Transverse colon (tissue), 4 donors: Measurements from ENCODE around the gene DLGAP1. TPM values are rescaled to one million over a fixed set of nuclear protein-coding genes. Genes with fewer than 3 reads are reported as not detected.
A peak's percentile ranks its signal among the peaks of the same experiment; 100 is the strongest.

Source experiments
- DNase-seq: peaks from one replicate; pipeline ENCODE4 v3.0.0-alpha.2; 2019
- H3K27ac ChIP-seq, 4 donors: fragments of 200-600 bp; sonication (generic); 2 replicates each; pipeline ENCODE4 v1.5.1; 2016 to 2018; ENCODE audit warnings: inconsistent platforms in 4 of 4
- H3K27me3 ChIP-seq: fragments of 200-600 bp; sonication (generic); 2 replicates; pipeline ENCODE4 v1.5.1; 2017; ENCODE audit warnings: inconsistent platforms
- H3K36me3 ChIP-seq, 4 donors: fragments of 200-600 bp; sonication (generic); 2 replicates each; pipeline ENCODE4 v1.5.1; 2017 to 2019; ENCODE audit warnings: inconsistent platforms in 4 of 4
- H3K4me1 ChIP-seq, 4 donors: fragments of 200-600 bp; sonication (generic); 2 replicates each; pipeline ENCODE4 v1.5.1; 2017 to 2020; ENCODE audit warnings: inconsistent platforms in 4 of 4
- H3K4me3 ChIP-seq, 4 donors: fragments of 200-600 bp; sonication (generic); 1 replicate in 1 of 4; 2 replicates in 3 of 4; pipeline versions ENCODE4 v1.5.1 to v1.6.1; 2017 to 2019; ENCODE audit warnings: inconsistent platforms in 4 of 4
- H3K9me3 ChIP-seq, 2 donors: fragments of 200-600 bp; sonication (generic); 2 replicates each; pipeline ENCODE4 v1.5.1; 2017 to 2019; ENCODE audit warnings: inconsistent platforms in 2 of 2
- EP300 ChIP-seq: sonication (generic); formaldehyde crosslinking; IDR thresholded peaks from one replicate; pipeline ENCODE4 v1.6.1; 2017; ENCODE audit warnings: antibody characterized with exemption, low read depth
- POLR2A ChIP-seq: fragments of 450-650 bp; IDR thresholded peaks from one replicate; pipeline ENCODE4 v1.6.1; 2016; ENCODE audit warnings: antibody characterized with exemption, mild to moderate bottlenecking, moderate library complexity
- POLR2AphosphoS5 ChIP-seq, 3 donors: sonication (generic); formaldehyde crosslinking; IDR thresholded peaks; one replicate each; pipeline ENCODE4 v1.6.1; 2016; ENCODE audit warnings: antibody characterized with exemption in 3 of 3
- WGBS, 2 donors: methylation state at CpG; one replicate each; pipeline ENCODE4 v1.1.5; 2018; ENCODE audit warnings: low coverage in 1 of 2; 5-methylcytosine and 5-hydroxymethylcytosine counted together
- in situ Hi-C, 4 donors: fragments of 200-750 bp; cut with MboI; loops; one replicate each; pipeline versions ENCODE4 v1.15.0 to v1.15.1; 2017; ENCODE audit warnings: low sequenced_read_pairs in 3 of 4, low pct_ligation_motif_present in 1 of 4, low pct_unique_long_range_greater_than_20kb in 1 of 4
- intact Hi-C: fragments of 100-400 bp; cut with DNase I; formaldehyde crosslinking; loops from one replicate; pipeline ENCODE4 v1.15.1; 2023; ENCODE audit warnings: low total_unique reads
- total RNA-seq, 4 donors: library from RNA; depleted of rRNA; stranded (reverse); fragments of >200 nt; gene quantifications; one replicate each; pipeline ENCODE4 v1.1.0, GENCODE V29; 2016
- TF ChIP-seq, protein P1 (sequence below), 5 experiments: fragments of 200-600 bp in 3 of 5; fragments of 450-650 bp in 2 of 5; sonication (generic) in 3 of 5; IDR thresholded peaks; 1 replicate in 2 of 5; 2 replicates in 3 of 5; pipeline ENCODE4 v1.5.1; 2016 to 2017; ENCODE audit warnings: antibody characterized with exemption in 5 of 5, inconsistent platforms in 3 of 5, mild to moderate bottlenecking in 2 of 5, moderate library complexity in 1 of 5

Gene DLGAP1
- total RNA-seq, 4 donors from 2014 or later: 2.7 to 7.2 (median 3.3) TPM

DNA sequence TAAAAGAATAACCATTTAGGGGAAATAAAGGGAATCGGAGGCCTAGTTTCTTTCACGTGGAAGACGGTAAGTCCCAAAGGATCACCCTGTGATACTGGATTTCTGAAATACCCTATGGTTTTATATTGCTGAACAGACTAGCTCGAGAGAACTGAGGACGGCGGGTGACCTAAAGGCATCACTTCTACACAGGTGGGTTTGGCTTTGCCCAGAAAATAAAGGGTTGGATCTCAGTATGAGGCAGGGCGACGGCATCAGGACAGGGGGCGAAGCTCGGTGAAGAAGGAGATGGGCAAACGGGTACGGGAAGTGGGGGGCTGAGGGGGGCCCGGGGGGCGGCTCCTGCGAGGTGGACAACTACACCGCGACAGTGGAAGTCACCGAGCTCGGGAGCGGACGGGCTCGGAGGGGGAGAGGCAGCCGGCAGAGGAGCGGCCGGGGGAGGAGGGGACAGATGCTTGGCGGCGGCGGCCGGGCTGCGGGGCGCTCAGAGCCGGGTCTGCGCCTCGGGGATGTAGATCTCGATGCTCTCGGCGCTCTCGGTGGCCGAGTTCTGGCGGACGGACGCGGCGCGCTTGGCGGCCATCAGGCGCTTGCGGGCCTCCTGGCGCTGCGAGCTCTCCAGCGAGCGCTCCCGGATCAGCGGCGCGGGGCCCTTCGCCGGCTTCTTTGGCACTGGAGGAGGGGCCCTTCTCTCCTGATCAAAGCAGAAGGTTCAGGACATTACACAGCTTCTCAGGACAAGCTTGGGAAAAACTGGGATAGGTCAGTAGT, 956.2 kb downstream of the DLGAP1 start:
- in situ Hi-C loops (no loop called here), intact Hi-C loops (no loop called here)
- H3K4me1 ChIP-seq: peaks cover 0 to 13% (median 2%) of the 10 kb centered on the region in 4 donors
- no peak overlapping the region for H3K27ac ChIP-seq
- H3K9me3 ChIP-seq: no peaks in the 10 kb centered on the region
- H3K27me3 ChIP-seq: peaks cover 16% of the 10 kb centered on the region
- peak overlapping the region; percentile 3 to 59 (median 32) for H3K4me3 ChIP-seq
- WGBS, 2 donors: 24 to 62% methylated on average over 11 to 36 of the region's 58 CpGs
- peak; percentile 28 for DNase-seq
- TF ChIP-seq POLR2AphosphoS5 (IDR thresholded peaks at IDR 0.05): no peak
- TF ChIP-seq EP300: no peak
- TF ChIP-seq, protein P1, sequence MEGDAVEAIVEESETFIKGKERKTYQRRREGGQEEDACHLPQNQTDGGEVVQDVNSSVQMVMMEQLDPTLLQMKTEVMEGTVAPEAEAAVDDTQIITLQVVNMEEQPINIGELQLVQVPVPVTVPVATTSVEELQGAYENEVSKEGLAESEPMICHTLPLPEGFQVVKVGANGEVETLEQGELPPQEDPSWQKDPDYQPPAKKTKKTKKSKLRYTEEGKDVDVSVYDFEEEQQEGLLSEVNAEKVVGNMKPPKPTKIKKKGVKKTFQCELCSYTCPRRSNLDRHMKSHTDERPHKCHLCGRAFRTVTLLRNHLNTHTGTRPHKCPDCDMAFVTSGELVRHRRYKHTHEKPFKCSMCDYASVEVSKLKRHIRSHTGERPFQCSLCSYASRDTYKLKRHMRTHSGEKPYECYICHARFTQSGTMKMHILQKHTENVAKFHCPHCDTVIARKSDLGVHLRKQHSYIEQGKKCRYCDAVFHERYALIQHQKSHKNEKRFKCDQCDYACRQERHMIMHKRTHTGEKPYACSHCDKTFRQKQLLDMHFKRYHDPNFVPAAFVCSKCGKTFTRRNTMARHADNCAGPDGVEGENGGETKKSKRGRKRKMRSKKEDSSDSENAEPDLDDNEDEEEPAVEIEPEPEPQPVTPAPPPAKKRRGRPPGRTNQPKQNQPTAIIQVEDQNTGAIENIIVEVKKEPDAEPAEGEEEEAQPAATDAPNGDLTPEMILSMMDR (IDR thresholded peaks at IDR 0.05): no peak
- TF ChIP-seq POLR2A: no peak
- no peaks in the 10 kb centered on the region for H3K36me3 ChIP-seq

DNA sequence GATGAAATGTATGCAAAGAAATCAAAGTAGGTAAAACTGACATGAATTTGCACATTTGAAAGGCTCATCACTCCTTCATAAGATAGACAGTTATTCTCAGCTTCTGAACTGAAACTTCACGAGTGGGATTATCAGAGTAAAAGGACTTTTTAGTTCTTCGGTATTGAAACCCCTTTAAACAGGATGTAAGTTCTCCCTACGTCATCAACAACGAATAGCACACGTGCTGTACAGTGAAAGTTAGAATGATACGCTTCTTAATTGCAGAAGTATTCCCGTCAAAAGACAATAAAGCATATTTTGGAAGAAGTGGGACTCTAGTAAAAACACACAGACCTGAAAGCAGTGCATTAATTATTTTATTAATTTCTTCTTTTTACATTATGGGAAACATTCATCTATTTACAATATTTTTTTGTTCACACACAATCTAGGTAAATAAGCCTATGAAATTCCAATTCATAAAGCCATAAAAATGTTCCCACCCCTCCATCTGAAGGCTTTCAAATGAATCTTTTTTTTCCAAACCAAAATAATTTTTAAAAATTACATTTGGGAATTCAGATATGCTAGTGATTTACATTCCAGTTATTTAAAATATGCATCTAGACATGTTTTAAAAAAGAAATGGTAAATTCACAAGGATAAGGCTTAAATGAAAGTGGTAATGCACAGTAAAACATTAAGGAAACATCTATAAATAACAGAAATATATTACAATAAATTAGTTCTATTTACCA, 959.2 kb downstream of the DLGAP1 start:
- no peak for DNase-seq
- WGBS, 2 donors: 79% methylated on average over 7 of the region's 7 CpGs
- in situ Hi-C loops (no loop called here), intact Hi-C loops (no loop called here)
- no peaks in the 10 kb centered on the region for H3K36me3 ChIP-seq
- no peaks in the 10 kb centered on the region for H3K9me3 ChIP-seq
- H3K4me3 ChIP-seq: no peak overlapping the region
- H3K27ac ChIP-seq: no peak overlapping the region
- peaks cover 16% of the 10 kb centered on the region for H3K27me3 ChIP-seq
- peaks cover 0 to 13% (median 2%) of the 10 kb centered on the region in 4 donors for H3K4me1 ChIP-seq
- TF ChIP-seq POLR2A (no peak), POLR2AphosphoS5 (IDR thresholded peaks at IDR 0.05) (no peak), EP300 (no peak)
- TF ChIP-seq, protein P1 (IDR thresholded peaks at IDR 0.05): no peak

DNA sequence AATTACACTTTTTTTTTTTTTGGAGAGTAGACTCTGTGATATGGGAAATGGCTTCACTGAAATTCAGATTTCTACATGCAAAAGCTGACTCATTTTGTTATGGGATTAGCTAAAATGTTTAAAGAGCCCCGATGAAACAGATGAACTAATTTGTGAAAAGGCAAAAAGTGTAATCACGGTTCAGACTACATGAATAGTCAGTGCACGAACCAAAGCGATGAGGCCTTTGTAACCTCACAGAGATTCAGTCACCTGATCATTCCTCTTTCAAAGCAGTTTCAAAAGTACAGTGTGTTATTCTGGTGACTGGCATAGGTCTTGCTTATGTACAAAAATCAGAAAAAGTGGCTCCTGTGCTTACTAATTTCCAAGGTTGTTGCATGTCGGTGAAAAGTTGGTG, 960.5 kb downstream of the DLGAP1 start:
- H3K36me3 ChIP-seq: no peaks in the 10 kb centered on the region
- no peak overlapping the region for H3K4me3 ChIP-seq
- H3K27me3 ChIP-seq: peaks cover 6% of the 10 kb centered on the region
- peaks cover 0 to 9% (median 2%) of the 10 kb centered on the region in 4 donors for H3K4me1 ChIP-seq
- intact Hi-C loops (no loop called here), in situ Hi-C loops (no loop called here)
- TF ChIP-seq EP300: no peak
- TF ChIP-seq, protein P1 (IDR thresholded peaks at IDR 0.05): no peak
- TF ChIP-seq POLR2AphosphoS5 (IDR thresholded peaks at IDR 0.05): no peak
- no peak for TF ChIP-seq POLR2A
- 75 to 85% methylated on average over 5 of the region's 5 CpGs for WGBS, 2 donors
- H3K9me3 ChIP-seq: no peaks in the 10 kb centered on the region
- DNase-seq: no peak
- H3K27ac ChIP-seq: no peak overlapping the region

DNA sequence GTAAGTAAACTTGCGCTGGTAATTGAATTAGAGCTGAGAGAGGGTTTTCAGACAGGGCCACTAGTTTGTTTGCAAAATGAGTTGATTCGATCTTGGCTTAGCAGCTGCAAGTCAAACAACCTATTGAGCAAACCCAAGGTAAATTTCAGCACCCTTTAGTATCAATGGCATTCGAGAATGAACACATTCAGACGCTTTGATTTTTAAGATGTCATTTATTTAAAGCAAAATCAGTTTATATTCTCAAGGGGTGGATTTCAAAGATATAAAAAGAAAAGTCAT, 960.9 kb downstream of the DLGAP1 start:
- intact Hi-C loops (no loop called here), in situ Hi-C loops (no loop called here)
- Histone ChIP-seq H3K27me3 (peaks cover 6% of the 10 kb centered on the region), H3K4me1 (peaks cover 0 to 6% (median 0%) of the 10 kb centered on the region in 4 donors), H3K27ac (no peak overlapping the region), H3K36me3 (no peaks in the 10 kb centered on the region), H3K4me3 (no peak overlapping the region), H3K9me3 (no peaks in the 10 kb centered on the region)
- TF ChIP-seq POLR2AphosphoS5 (IDR thresholded peaks at IDR 0.05): no peak
- TF ChIP-seq POLR2A: no peak
- TF ChIP-seq, protein P1 (IDR thresholded peaks at IDR 0.05): no peak
- no peak for TF ChIP-seq EP300
- WGBS, 2 donors: 89 to 92% methylated on average over 4 of the region's 4 CpGs
- DNase-seq: no peak
